HCT116 (cell line): ENCODE data around the gene HPS3. TPM values are rescaled to one million over a fixed set of nuclear protein-coding genes. Genes with fewer than 3 reads are reported as not detected.

Source experiments
- ATAC-seq: fragments of 200-7000 bp; cut with Tn5 transposase; 2 replicates; pipeline ENCODE4 v1.9.1; 2020; ENCODE audit warnings: mild to moderate bottlenecking, moderate library complexity
- BruUV-seq: library from RNA; stranded (reverse); fragments of 400-500 nt; replicated peaks from 2 replicates; lab custom pipeline; 2021; lab: Mats Ljungman, UMichigan
- CTCF ChIA-PET: fragments of 300-600 bp; sonication (Branson Sonifier 250); formaldehyde crosslinking; loops from one replicate; lab custom pipeline; 2021; ENCODE audit warnings: antibody characterized with exemption; lab: Charles Lee
- POLR2A ChIA-PET: fragments of 300-600, 350-600 bp; sonication (Branson Sonifier 250); formaldehyde crosslinking; loops from one replicate; lab custom pipeline; 2021; ENCODE audit warnings: antibody characterized with exemption; lab: Charles Lee
- RAD21 ChIA-PET, 2 experiments: fragments of 300-600 bp; sonication (Branson Sonifier 250); formaldehyde crosslinking; loops; one replicate each; lab custom pipeline; 2023; ENCODE audit warnings: low total read pairs in 2 of 2; ENCODE audit not compliant: uncharacterized antibody in 2 of 2, unreplicated experiment in 2 of 2, low non-redundant PET in 1 of 2; lab: Charles Lee
- DNase-seq: peaks from one replicate; pipeline ENCODE4 v3.0.0-alpha.2; 2010; ENCODE audit warnings: low read depth, low spot score
- H2AFZ ChIP-seq: fragments of 200-600 bp; shearing (Covaris generic), sonication (generic); 2 replicates; pipeline ENCODE4 v1.6.1; 2017; ENCODE audit warnings: low read depth, mixed run types, mixed read lengths, antibody characterized with exemption, low read length; ENCODE audit not compliant: poor library complexity, severe bottlenecking
- H3K27ac ChIP-seq: 2 replicates; pipeline ENCODE4 v1.5.1; 2012; ENCODE audit warnings: low read depth, low read length
- H3K27me3 ChIP-seq: fragments of 200-600 bp; sonication (generic); 2 replicates; pipeline ENCODE4 v1.6.1; 2016; ENCODE audit warnings: mixed run types, low read length, mixed read lengths; ENCODE audit not compliant: insufficient read depth
- H3K36me3 ChIP-seq, 2 experiments: fragments of 200-500 bp in 1 of 2; fragments of 200-600 bp in 1 of 2; sonication (Bioruptor generic) in 1 of 2; sonication (generic) in 1 of 2; 2 replicates each; pipeline versions ENCODE4 v1.5.1 to v1.6.1; 2014 to 2016; ENCODE audit warnings: low read length in 2 of 2, inconsistent platforms in 1 of 2, mixed read lengths in 1 of 2, mixed run types in 1 of 2; ENCODE audit not compliant: insufficient read depth in 2 of 2, control insufficient read depth in 1 of 2
- H3K4me1 ChIP-seq, 2 experiments: fragments of 200-600 bp in 1 of 2; sonication (generic) in 1 of 2; 2 replicates each; pipeline versions ENCODE4 v1.5.1 to v1.6.1; 2012 to 2017; ENCODE audit warnings: low read length in 2 of 2, inconsistent platforms in 1 of 2, mild to moderate bottlenecking in 1 of 2, mixed read lengths in 1 of 2, mixed run types in 1 of 2, moderate library complexity in 1 of 2; ENCODE audit not compliant: insufficient read depth in 2 of 2, control insufficient read depth in 1 of 2
- H3K4me2 ChIP-seq: fragments of 200-600 bp; sonication (generic); 2 replicates; pipeline ENCODE4 v1.6.1; 2017; ENCODE audit warnings: mixed run types, low read length, mixed read lengths
- H3K4me3 ChIP-seq, 2 experiments: fragments of 200-600 bp in 1 of 2; sonication (generic) in 1 of 2; replicated peaks in 1 of 2; 2 replicates each; pipeline ENCODE4 v1.5.1; 2011 to 2016; ENCODE audit warnings: low read length in 2 of 2, control low read depth in 1 of 2, low read depth in 1 of 2, mild to moderate bottlenecking in 1 of 2, mixed read lengths in 1 of 2, mixed run types in 1 of 2
- H3K79me2 ChIP-seq: fragments of 200-600 bp; sonication (generic); 2 replicates; pipeline ENCODE4 v1.6.1; 2017; ENCODE audit warnings: mild to moderate bottlenecking, mixed run types, low read length, moderate library complexity, mixed read lengths; ENCODE audit not compliant: insufficient read depth
- H3K9ac ChIP-seq: fragments of 200-600 bp; sonication (generic); 2 replicates; pipeline ENCODE4 v1.6.1; 2016; ENCODE audit warnings: low read length, mixed read lengths
- H3K9me2 ChIP-seq: fragments of 200-600 bp; sonication (generic), shearing (Covaris generic); 2 replicates; pipeline ENCODE4 v1.6.1; 2017; ENCODE audit warnings: mixed run types, mild to moderate bottlenecking, moderate library complexity; ENCODE audit not compliant: insufficient read depth
- H3K9me3 ChIP-seq, 2 experiments: fragments of 200-500 bp in 1 of 2; fragments of 200-600 bp in 1 of 2; sonication (Bioruptor generic) in 1 of 2; sonication (generic) in 1 of 2; 2 replicates each; pipeline ENCODE4 v1.6.1; 2014 to 2017; ENCODE audit warnings: low read length in 2 of 2, mixed read lengths in 2 of 2, inconsistent platforms in 1 of 2, low read depth in 1 of 2, mild to moderate bottlenecking in 1 of 2, mixed run types in 1 of 2, moderate library complexity in 1 of 2; ENCODE audit not compliant: control insufficient read depth in 1 of 2, insufficient read depth in 1 of 2
- H4K20me1 ChIP-seq: fragments of 200-600 bp; sonication (generic), shearing (Covaris generic); 2 replicates; pipeline ENCODE4 v1.6.1; 2017; ENCODE audit warnings: mixed run types, mild to moderate bottlenecking, moderate library complexity; ENCODE audit not compliant: insufficient read depth
- CBX3 ChIP-seq: IDR thresholded peaks from 2 replicates; pipeline ENCODE4 v1.6.1; 2012; ENCODE audit warnings: low read depth
- CTCF ChIP-seq, 3 experiments: fragments of 200-600 bp in 1 of 3; sonication (generic) in 1 of 3; IDR thresholded peaks in 2 of 3; conservative IDR thresholded peaks in 1 of 3; 2 replicates each; pipeline ENCODE4 v1.5.1; 2012 to 2017; ENCODE audit warnings: low read depth in 2 of 3, low read length in 2 of 3, antibody characterized with exemption in 1 of 3, borderline replicate concordance in 1 of 3, control low read depth in 1 of 3, mild to moderate bottlenecking in 1 of 3, mixed read lengths in 1 of 3, mixed run types in 1 of 3, moderate library complexity in 1 of 3; ENCODE audit not compliant: insufficient read depth in 1 of 3
- EGR1 ChIP-seq: IDR thresholded peaks from 2 replicates; pipeline ENCODE4 v1.6.1; 2012; ENCODE audit warnings: low read depth
- ELF1 ChIP-seq: IDR thresholded peaks from 2 replicates; pipeline ENCODE4 v1.6.1; 2012; ENCODE audit warnings: low read depth, borderline replicate concordance
- EZH2 ChIP-seq: fragments of 200-600 bp; sonication (generic); IDR thresholded peaks from 2 replicates; pipeline ENCODE4 v1.6.1; 2017; ENCODE audit warnings: antibody characterized with exemption, mixed run types
- FOSL1 ChIP-seq: IDR thresholded peaks from 2 replicates; pipeline ENCODE4 v1.6.1; 2012; ENCODE audit warnings: low read depth
- JUND ChIP-seq: IDR thresholded peaks from 2 replicates; pipeline ENCODE4 v1.6.1; 2012
- MAX ChIP-seq: IDR thresholded peaks from 2 replicates; pipeline ENCODE4 v1.6.1; 2012
- POLR2A ChIP-seq: IDR thresholded peaks from 2 replicates; pipeline ENCODE4 v1.7.0; 2011; ENCODE audit warnings: borderline replicate concordance; ENCODE audit not compliant: insufficient read depth, insufficient read length; ENCODE audit errors: extremely low read depth
- POLR2AphosphoS5 ChIP-seq: IDR thresholded peaks from 2 replicates; pipeline ENCODE4 v1.6.1; 2011; ENCODE audit warnings: mild to moderate bottlenecking, low read depth, low read length, moderate library complexity
- RAD21 ChIP-seq: IDR thresholded peaks from 2 replicates; pipeline ENCODE4 v1.6.1; 2012; ENCODE audit warnings: low read depth, mild to moderate bottlenecking
- REST ChIP-seq: IDR thresholded peaks from 2 replicates; pipeline ENCODE4 v1.6.1; 2012; ENCODE audit warnings: low read depth
- YY1 ChIP-seq: IDR thresholded peaks from 2 replicates; pipeline ENCODE4 v1.6.1; 2011; ENCODE audit warnings: low read length, low read depth, moderate library complexity, mild to moderate bottlenecking; ENCODE audit not compliant: insufficient replicate concordance; ENCODE audit errors: extremely low read depth
- ZNF274 ChIP-seq: fragments of 200-500 bp; sonication (Bioruptor generic); IDR thresholded peaks from 2 replicates; pipeline ENCODE4 v1.6.1; 2014; ENCODE audit warnings: mild to moderate bottlenecking, low read depth, low read length, inconsistent platforms
- intact Hi-C: fragments of 100-400 bp; cut with micrococcal nuclease; formaldehyde crosslinking; loops from 2 replicates; pipeline ENCODE4 v1.10.0; 2022
- total RNA-seq: library from RNA; stranded (reverse); gene quantifications from one replicate; pipeline ENCODE4 v1.2.1, GENCODE V29; 2021; ENCODE audit not compliant: unreplicated experiment

HPS3 gene
- total RNA-seq, 1 experiment from 2014 or later: 17.1 TPM

GRCh38 chr3:149199474-149199873, 70.0 kb downstream of the HPS3 start:
- TF ChIP-seq REST: no peak
- no peak for TF ChIP-seq ELF1
- no peak for TF ChIP-seq CBX3
- no peak for TF ChIP-seq POLR2AphosphoS5
- no peak for TF ChIP-seq EGR1
- TF ChIP-seq RAD21: no peak
- no peak for TF ChIP-seq MAX
- TF ChIP-seq CTCF (IDR thresholded peaks at IDR 0.05 in 2 of 3, conservative IDR thresholded peaks at IDR 0.05 in 1 of 3; ENCODE audit: borderline replicate concordance in 1 of 3, insufficient read depth in 1 of 3, low read depth in 2 of 3, low read length in 2 of 3): no peak
- TF ChIP-seq JUND: no peak
- TF ChIP-seq FOSL1: no peak
- TF ChIP-seq ZNF274: no peak
- TF ChIP-seq YY1: no peak
- TF ChIP-seq POLR2A: no peak
- no peak for TF ChIP-seq EZH2
- Histone ChIP-seq H3K27me3 (no peaks in the 10 kb centered on the region), H4K20me1 (no peaks in the 10 kb centered on the region), H3K4me2 (no peak overlapping the region), H3K79me2 (no peaks in the 10 kb centered on the region), H3K9me3 (no peaks in the 10 kb centered on the region), H3K9ac (no peak overlapping the region), H3K9me2 (no peaks in the 10 kb centered on the region), H3K4me1 (peaks cover 0 to 6% of the 10 kb centered on the region in 2 experiments; a peak in 2 of 4 replicates), H3K4me3 (no peak overlapping the region), H3K27ac (no peak overlapping the region), H2AFZ (no peak overlapping the region), H3K36me3 (no peaks in the 10 kb centered on the region)
- POLR2A ChIA-PET: no interaction called here
- no TSS peak for BruUV-seq
- DNase-seq (no peak), ATAC-seq (no peak)
- intact Hi-C loops: no loop called here
- RAD21 ChIA-PET: no interaction called here
- CTCF ChIA-PET: no interaction called here
